ENCODE data around the gene ESF1.

DNA sequence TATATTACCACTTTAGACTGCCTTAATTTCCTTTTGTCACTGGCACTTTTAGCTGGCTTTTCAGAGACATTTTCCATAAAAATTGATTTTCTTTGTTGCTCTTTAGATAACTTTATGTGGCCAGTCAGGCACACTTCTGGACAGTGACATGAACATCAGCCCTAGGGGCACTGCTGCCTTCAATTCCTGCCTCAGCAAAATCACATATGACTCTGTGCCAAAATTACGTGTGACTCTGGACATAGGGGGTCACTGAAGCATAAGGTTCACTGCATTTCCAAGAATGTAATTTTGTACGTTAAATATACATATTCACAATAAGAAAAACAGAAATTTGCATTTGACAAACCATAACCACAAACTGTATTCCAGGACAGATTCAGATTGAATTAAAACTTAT, 66.5 kb downstream of the ESF1 start:
- TF ChIP-seq GATA2 (IDR thresholded peaks at IDR 0.05; ENCODE audit: low read depth, low read length) = no peak
- no peak for TF ChIP-seq GATA3 (IDR thresholded peaks at IDR 0.05; ENCODE audit: low read depth, low read length)
